IMR-90 (cell line): ENCODE results near the gene C17orf100. TPM values are rescaled to one million over a fixed set of nuclear protein-coding genes. Genes with fewer than 3 reads are reported as not detected.

ENCODE experiments used
- ATAC-seq: fragments of 200-7000 bp; cut with Tn5 transposase; 2 replicates; pipeline ENCODE4 v1.9.1; 2020; ENCODE audit warnings: low read depth, mild to moderate bottlenecking, moderate library complexity
- BruUV-seq: library from RNA; stranded (reverse); fragments of 400-500 nt; replicated peaks from 2 replicates; lab custom pipeline; 2021; lab: Mats Ljungman, UMichigan
- CTCF ChIA-PET: fragments of 300-600 bp; formaldehyde crosslinking; extraction: SDS; loops from one replicate; lab custom pipeline; 2021; ENCODE audit warnings: antibody characterized with exemption; lab: Yijun Ruan, JAX
- POLR2A ChIA-PET: fragments of 300-600 bp; sonication (Branson Sonifier 250); formaldehyde crosslinking; loops from one replicate; lab custom pipeline; 2022; ENCODE audit warnings: antibody characterized with exemption; ENCODE audit not compliant: unreplicated experiment; lab: Charles Lee
- DNase-seq: peaks from one replicate; pipeline ENCODE4 v3.0.0; 2013
- H2AFZ ChIP-seq: replicated peaks from 2 replicates; pipeline ENCODE3; 2013; ENCODE audit warnings: low read length, mild to moderate bottlenecking; ENCODE audit not compliant: poor library complexity
- H2AK5ac ChIP-seq: 2 replicates; pipeline ENCODE4 v1.6.1; 2013; ENCODE audit warnings: low read depth, low read length, inconsistent platforms
- H2AK9ac ChIP-seq: replicated peaks from 2 replicates; pipeline ENCODE3; 2013; ENCODE audit warnings: mild to moderate bottlenecking, low read depth, low read length, moderate library complexity; ENCODE audit not compliant: poor library complexity
- H2BK120ac ChIP-seq: 2 replicates; pipeline ENCODE4 v1.6.1; 2013; ENCODE audit warnings: low read depth, low read length, inconsistent platforms
- H2BK15ac ChIP-seq: 3 replicates; pipeline ENCODE4 v1.6.1; 2013; ENCODE audit warnings: low read depth, low read length, inconsistent platforms
- H2BK20ac ChIP-seq: 2 replicates; pipeline ENCODE4 v1.6.1; 2013; ENCODE audit warnings: low read depth, mild to moderate bottlenecking, inconsistent platforms, low read length, moderate library complexity
- H2BK5ac ChIP-seq: 2 replicates; pipeline ENCODE4 v1.6.1; 2013; ENCODE audit warnings: mild to moderate bottlenecking, low read depth, low read length, inconsistent platforms; ENCODE audit not compliant: poor library complexity, severe bottlenecking
- H3K14ac ChIP-seq: replicated peaks from 2 replicates; pipeline ENCODE4 v1.6.1; 2013; ENCODE audit warnings: low read depth, low read length, inconsistent platforms
- H3K18ac ChIP-seq: 2 replicates; pipeline ENCODE4 v1.6.1; 2013; ENCODE audit warnings: low read depth, low read length, control low read depth
- H3K23ac ChIP-seq: 2 replicates; pipeline ENCODE4 v1.6.1; 2013; ENCODE audit warnings: low read depth, low read length, inconsistent platforms
- H3K27ac ChIP-seq: 2 replicates; pipeline ENCODE4 v1.5.1; 2013; ENCODE audit warnings: mild to moderate bottlenecking, control low read depth, low read length; ENCODE audit not compliant: insufficient read depth
- H3K27me3 ChIP-seq: 2 replicates; pipeline ENCODE4 v1.6.1; 2013; ENCODE audit warnings: low read length; ENCODE audit not compliant: control insufficient read depth, insufficient read depth
- H3K36me3 ChIP-seq: 2 replicates; pipeline ENCODE4 v1.6.1; 2013; ENCODE audit warnings: low read length, mixed read lengths; ENCODE audit not compliant: control insufficient read depth, insufficient read depth
- H3K4ac ChIP-seq: 2 replicates; pipeline ENCODE4 v1.6.1; 2013; ENCODE audit warnings: low read depth, low read length, inconsistent platforms
- H3K4me1 ChIP-seq: 2 replicates; pipeline ENCODE4 v1.6.1; 2013; ENCODE audit warnings: low read length, mixed read lengths; ENCODE audit not compliant: control insufficient read depth, insufficient read depth
- H3K4me2 ChIP-seq: 2 replicates; pipeline ENCODE4 v1.6.1; 2013; ENCODE audit warnings: low read depth, mild to moderate bottlenecking, control low read depth, low read length, moderate library complexity
- H3K4me3 ChIP-seq: 2 replicates; pipeline ENCODE4 v1.5.1; 2013; ENCODE audit warnings: low read depth, mild to moderate bottlenecking, control low read depth, low read length, moderate library complexity; ENCODE audit not compliant: insufficient read depth
- H3K56ac ChIP-seq: 2 replicates; pipeline ENCODE4 v1.6.1; 2013; ENCODE audit warnings: low read length, inconsistent platforms; ENCODE audit not compliant: insufficient read depth; ENCODE audit errors: extremely low read depth
- H3K79me1 ChIP-seq, 2 experiments: 2 replicates each; pipeline ENCODE4 v1.6.1; 2013; ENCODE audit warnings: low read length in 2 of 2, inconsistent platforms in 1 of 2, low read depth in 1 of 2
- H3K9ac ChIP-seq: 2 replicates; pipeline ENCODE4 v1.6.1; 2013; ENCODE audit warnings: low read depth, low read length, control low read depth
- H3K9me1 ChIP-seq: 2 replicates; pipeline ENCODE4 v1.6.1; 2013; ENCODE audit warnings: low read length, inconsistent platforms; ENCODE audit not compliant: insufficient read depth
- H3K9me3 ChIP-seq: 2 replicates; pipeline ENCODE4 v1.6.1; 2013; ENCODE audit warnings: low read length; ENCODE audit not compliant: control insufficient read depth, insufficient read depth
- H4K20me1 ChIP-seq: 2 replicates; pipeline ENCODE4 v1.6.1; 2013; ENCODE audit warnings: low read length, inconsistent platforms; ENCODE audit not compliant: insufficient read depth
- H4K5ac ChIP-seq: 2 replicates; pipeline ENCODE4 v1.6.1; 2013; ENCODE audit warnings: mild to moderate bottlenecking, low read depth, low read length, control low read depth
- H4K8ac ChIP-seq, 2 experiments: 2 replicates each; pipeline ENCODE4 v1.6.1; 2013; ENCODE audit warnings: low read depth in 2 of 2, low read length in 2 of 2, control low read depth in 1 of 2, inconsistent platforms in 1 of 2
- H4K91ac ChIP-seq: 2 replicates; pipeline ENCODE4 v1.6.1; 2013; ENCODE audit warnings: low read depth, low read length, inconsistent platforms; ENCODE audit not compliant: insufficient read depth
- CHD1 ChIP-seq: IDR thresholded peaks from 2 replicates; pipeline ENCODE4 v1.6.1; 2012; ENCODE audit warnings: low read depth, low read length, improper control_type of control experiment
- WGBS, 2 experiments: methylation state at CpG; one replicate each; pipeline versions ENCODE4 v1.1.5 to v1.1.7; 2013; ENCODE audit warnings: missing lambda C conversion rate in 2 of 2; ENCODE audit not compliant: insufficient read length in 1 of 2; ENCODE audit errors: extremely low coverage in 2 of 2; 5-methylcytosine and 5-hydroxymethylcytosine counted together
- dilution Hi-C: fragments of 300-500 bp; cut with HindIII; formaldehyde crosslinking; loops from one replicate; pipeline ENCODE4 v1.14.3; 2018; ENCODE audit warnings: low sequenced_read_pairs; ENCODE audit not compliant: unreplicated experiment
- in situ Hi-C: fragments of 300-500 bp; cut with MboI; formaldehyde crosslinking; loops from 3 replicates; pipeline ENCODE4 v1.14.3; 2019; ENCODE audit warnings: low sequenced_read_pairs, inconsistent platforms, mixed read lengths
- intact Hi-C: fragments of 100-400 bp; cut with micrococcal nuclease; formaldehyde crosslinking; loops from 2 replicates; pipeline ENCODE4 v1.10.0; 2022
- polyA plus RNA-seq, 3 experiments: library from polyadenylated mRNA; depleted of rRNA; stranded (reverse); fragments of >200 nt; gene quantifications; 2 replicates each; pipeline ENCODE4 v1.2.3, GENCODE V29; 2012; ENCODE audit warnings: low replicate concordance in 1 of 3
- total RNA-seq: library from RNA; depleted of rRNA; stranded (reverse); fragments of >200 nt; gene quantifications from 2 replicates; pipeline ENCODE4 v1.2.3, GENCODE V29; 2012

The C17orf100 gene
- total and polyA plus RNA-seq, 2 of the 4 experiments (the other 2 are of a cell fraction): 0.18 to 1.8 TPM

DNA sequence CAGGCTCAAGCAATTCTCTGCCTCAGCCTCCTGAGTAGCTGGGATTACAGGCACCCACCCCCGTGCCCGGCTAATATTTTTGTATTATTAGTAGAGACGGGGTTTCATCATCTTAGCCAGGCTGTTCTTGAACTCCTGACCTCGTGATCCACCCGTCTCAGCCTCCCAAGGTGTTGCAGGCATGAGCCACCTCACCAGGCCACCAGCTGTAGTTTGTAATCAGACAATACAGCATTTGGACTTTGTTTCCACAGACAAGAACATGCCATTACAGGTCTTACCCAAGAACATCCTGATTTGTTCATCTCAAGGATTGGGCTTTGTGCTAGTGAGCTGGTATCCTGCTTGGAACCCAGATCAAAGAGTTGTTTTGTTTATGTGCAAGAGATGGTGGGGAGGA lies 30.1 kb downstream of the C17orf100 start:
- no peaks in the 10 kb centered on the region for H3K9me3 ChIP-seq
- ChIA-PET POLR2A (no interaction called here), CTCF (no interaction called here)
- no peak overlapping the region for H2AK9ac ChIP-seq
- H2AK5ac ChIP-seq: no peak overlapping the region
- no peak overlapping the region for H3K18ac ChIP-seq
- H3K9me1 ChIP-seq: no peaks in the 10 kb centered on the region
- no peak for ATAC-seq
- no peak overlapping the region for H3K27ac ChIP-seq
- no peak overlapping the region for H3K9ac ChIP-seq
- H3K23ac ChIP-seq: no peak overlapping the region
- H3K27me3 ChIP-seq: peaks cover 19% of the 10 kb centered on the region
- no peak overlapping the region for H4K8ac ChIP-seq
- dilution Hi-C loops: no loop called here
- no TSS peak for BruUV-seq
- H3K14ac ChIP-seq: no peak overlapping the region
- DNase-seq: no peak
- H2BK120ac ChIP-seq: no peak overlapping the region
- intact Hi-C loops: no loop called here
- H4K91ac ChIP-seq: no peak overlapping the region
- H2BK5ac ChIP-seq: no peak overlapping the region
- no peak overlapping the region for H3K4me3 ChIP-seq
- in situ Hi-C loops: no loop called here
- no peak overlapping the region for H3K4me2 ChIP-seq
- no peak overlapping the region for H2AFZ ChIP-seq
- 30% methylated on average over 2 of the region's 5 CpGs; no CpG with 5 or more reads in 1 of the 2 experiments for WGBS, 2 experiments
- H3K56ac ChIP-seq: no peak overlapping the region
- no peaks in the 10 kb centered on the region for H3K79me1 ChIP-seq
- no peak overlapping the region for H3K4ac ChIP-seq
- no peaks in the 10 kb centered on the region for H4K20me1 ChIP-seq
- no peak overlapping the region for H2BK15ac ChIP-seq
- TF ChIP-seq CHD1: no peak
- H2BK20ac ChIP-seq: no peak overlapping the region
- no peaks in the 10 kb centered on the region for H3K36me3 ChIP-seq
- H3K4me1 ChIP-seq: no peaks in the 10 kb centered on the region
- H4K5ac ChIP-seq: no peak overlapping the region
